Gastroesophageal sphincter (tissue), 4 donors: ENCODE results near the gene SPESP1. TPM values are rescaled to one million over a fixed set of nuclear protein-coding genes. Genes with fewer than 3 reads are reported as not detected.

ENCODE experiments used
- ATAC-seq: fragments of 150-250 bp; one replicate; pipeline ENCODE4 v1.9.1; 2016; ENCODE audit warnings: mild to moderate bottlenecking, moderate library complexity
- H3K27ac ChIP-seq, 4 donors: fragments of 200-600 bp; sonication (generic) in 3 of 4; 1 replicate in 3 of 4; 2 replicates in 1 of 4; pipeline ENCODE4 v1.5.1; 2016 to 2019
- H3K27me3 ChIP-seq: fragments of 200-600 bp; sonication (generic); one replicate; pipeline ENCODE4 v1.5.1; 2019
- H3K36me3 ChIP-seq, 2 donors: fragments of 200-600 bp; sonication (generic); one replicate each; pipeline ENCODE4 v1.5.1; 2019; ENCODE audit warnings: control low read depth in 1 of 2
- H3K4me1 ChIP-seq, 3 donors: fragments of 200-600 bp; sonication (generic); 1 replicate in 2 of 3; 2 replicates in 1 of 3; pipeline ENCODE4 v1.5.1; 2016 to 2019; ENCODE audit warnings: control low read depth in 2 of 3
- H3K4me3 ChIP-seq, 2 donors: fragments of 200-600 bp; sonication (generic); one replicate each; pipeline ENCODE4 v1.5.1; 2019; ENCODE audit warnings: mild to moderate bottlenecking in 1 of 2, moderate library complexity in 1 of 2
- H3K9me3 ChIP-seq, 3 donors: fragments of 200-600 bp; sonication (generic); one replicate each; pipeline ENCODE4 v1.5.1; 2017 to 2019; ENCODE audit warnings: control low read depth in 2 of 3
- EP300 ChIP-seq: sonication (generic); formaldehyde crosslinking; IDR thresholded peaks from one replicate; pipeline ENCODE4 v1.6.1; 2017; ENCODE audit warnings: antibody characterized with exemption, mild to moderate bottlenecking
- POLR2A ChIP-seq, 2 donors: fragments of 450-650 bp; IDR thresholded peaks; one replicate each; pipeline ENCODE4 v1.6.1; 2017; ENCODE audit warnings: antibody characterized with exemption in 2 of 2, mild to moderate bottlenecking in 2 of 2, moderate library complexity in 1 of 2
- POLR2AphosphoS5 ChIP-seq: sonication (generic); formaldehyde crosslinking; IDR thresholded peaks from one replicate; pipeline ENCODE4 v1.6.1; 2017; ENCODE audit warnings: antibody characterized with exemption
- WGBS, 2 donors: methylation state at CpG; one replicate each; pipeline ENCODE4 v1.1.5; 2018; ENCODE audit warnings: low coverage in 1 of 2; 5-methylcytosine and 5-hydroxymethylcytosine counted together
- total RNA-seq, 4 donors: library from RNA; depleted of rRNA; stranded (reverse); fragments of >200 nt; gene quantifications; one replicate each; pipeline ENCODE4 v1.1.0, GENCODE V29; 2016
- TF ChIP-seq, protein P1 (sequence below), 4 experiments: fragments of 200-600 bp in 2 of 4; fragments of 450-650 bp in 2 of 4; sonication (generic) in 1 of 4; IDR thresholded peaks; one replicate each; pipeline ENCODE4 v1.5.1; 2017 to 2019; ENCODE audit warnings: antibody characterized with exemption in 4 of 4, mild to moderate bottlenecking in 2 of 4, moderate library complexity in 2 of 4

SPESP1 gene
- total RNA-seq, 4 donors from 2014 or later, result 1.6 to 5.9 (median 2.7) TPM

DNA sequence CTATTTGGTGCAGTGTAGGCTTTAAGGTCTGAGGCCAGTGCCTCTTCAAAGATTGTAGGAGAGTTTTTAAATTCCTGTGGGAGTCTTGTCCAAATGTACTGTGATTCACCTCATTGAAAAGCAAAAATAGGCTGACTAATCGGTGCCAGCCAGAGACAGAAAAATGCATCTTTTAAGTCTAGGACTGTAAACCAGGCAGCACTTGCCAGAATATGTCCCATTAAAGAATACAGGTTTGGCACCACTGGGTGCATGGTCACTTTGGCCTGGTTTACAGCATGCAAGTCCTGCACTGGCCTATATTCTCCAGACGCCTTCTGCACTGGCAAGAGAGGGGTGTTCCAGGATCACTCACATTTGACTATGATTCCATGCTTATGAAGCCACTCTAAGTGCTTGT is 63.8 kb downstream of the SPESP1 start:
- Histone ChIP-seq H3K4me1 (no peaks in the 10 kb centered on the region), H3K9me3 (no peaks in the 10 kb centered on the region), H3K4me3 (no peak overlapping the region), H3K27ac (no peak overlapping the region), H3K27me3 (peaks cover 6% of the 10 kb centered on the region), H3K36me3 (no peaks in the 10 kb centered on the region)
- TF ChIP-seq POLR2A (IDR thresholded peaks at IDR 0.05) (no peak), POLR2AphosphoS5 (no peak), EP300 (no peak)
- TF ChIP-seq, protein P1, sequence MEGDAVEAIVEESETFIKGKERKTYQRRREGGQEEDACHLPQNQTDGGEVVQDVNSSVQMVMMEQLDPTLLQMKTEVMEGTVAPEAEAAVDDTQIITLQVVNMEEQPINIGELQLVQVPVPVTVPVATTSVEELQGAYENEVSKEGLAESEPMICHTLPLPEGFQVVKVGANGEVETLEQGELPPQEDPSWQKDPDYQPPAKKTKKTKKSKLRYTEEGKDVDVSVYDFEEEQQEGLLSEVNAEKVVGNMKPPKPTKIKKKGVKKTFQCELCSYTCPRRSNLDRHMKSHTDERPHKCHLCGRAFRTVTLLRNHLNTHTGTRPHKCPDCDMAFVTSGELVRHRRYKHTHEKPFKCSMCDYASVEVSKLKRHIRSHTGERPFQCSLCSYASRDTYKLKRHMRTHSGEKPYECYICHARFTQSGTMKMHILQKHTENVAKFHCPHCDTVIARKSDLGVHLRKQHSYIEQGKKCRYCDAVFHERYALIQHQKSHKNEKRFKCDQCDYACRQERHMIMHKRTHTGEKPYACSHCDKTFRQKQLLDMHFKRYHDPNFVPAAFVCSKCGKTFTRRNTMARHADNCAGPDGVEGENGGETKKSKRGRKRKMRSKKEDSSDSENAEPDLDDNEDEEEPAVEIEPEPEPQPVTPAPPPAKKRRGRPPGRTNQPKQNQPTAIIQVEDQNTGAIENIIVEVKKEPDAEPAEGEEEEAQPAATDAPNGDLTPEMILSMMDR (IDR thresholded peaks at IDR 0.05), result no peak
- ATAC-seq, result no peak
- 61% methylated on average over 2 of the region's 2 CpGs; no CpG with 5 or more reads in 1 of the 2 donors for WGBS, 2 donors

GRCh38 chr15:68994981-68995761 is 64.8 kb downstream of the SPESP1 start:
- TF ChIP-seq POLR2AphosphoS5, result no peak
- TF ChIP-seq POLR2A (IDR thresholded peaks at IDR 0.05), result no peak
- no peak for TF ChIP-seq EP300
- TF ChIP-seq, protein P1 (IDR thresholded peaks at IDR 0.05), result no peak
- no peaks in the 10 kb centered on the region for H3K4me1 ChIP-seq
- WGBS, 2 donors, result 90 to 91% methylated on average over 7 to 9 of the region's 9 CpGs
- no peaks in the 10 kb centered on the region for H3K9me3 ChIP-seq
- H3K27me3 ChIP-seq, result no peaks in the 10 kb centered on the region
- no peak for ATAC-seq
- no peak overlapping the region for H3K4me3 ChIP-seq
- no peaks in the 10 kb centered on the region for H3K36me3 ChIP-seq
- H3K27ac ChIP-seq, result no peak overlapping the region

Other genes starting within 250 kb of the SPESP1 start
- 10 to 100 TPM; 42.4 to 75.0 (median 55.6) TPM for gene ANP32A, start 109.6 kb upstream of the SPESP1 start, total RNA-seq
- under 1 TPM in 2 of 4 donors, not detected in 2; 0.12 to 0.54 TPM for gene NOX5, start 84.2 kb downstream of the SPESP1 start, total RNA-seq
- 10 to 100 TPM in 3 of 4 donors, 1 to 10 TPM in 1; 5.9 to 18.8 (median 10.2) TPM for gene GLCE, start 230.1 kb downstream of the SPESP1 start, total RNA-seq